HG03457 (cell line): ENCODE results near the gene SLC25A44.

Experiments
- ATAC-seq: cut with Tn5 transposase; IDR thresholded peaks from one replicate; pipeline ENCODE4 v1.9.1; 2021; ENCODE audit warnings: moderate number of reproducible peaks; ENCODE audit not compliant: unreplicated experiment

The SLC25A44 gene, protein sequence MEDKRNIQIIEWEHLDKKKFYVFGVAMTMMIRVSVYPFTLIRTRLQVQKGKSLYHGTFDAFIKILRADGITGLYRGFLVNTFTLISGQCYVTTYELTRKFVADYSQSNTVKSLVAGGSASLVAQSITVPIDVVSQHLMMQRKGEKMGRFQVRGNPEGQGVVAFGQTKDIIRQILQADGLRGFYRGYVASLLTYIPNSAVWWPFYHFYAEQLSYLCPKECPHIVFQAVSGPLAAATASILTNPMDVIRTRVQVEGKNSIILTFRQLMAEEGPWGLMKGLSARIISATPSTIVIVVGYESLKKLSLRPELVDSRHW

DNA sequence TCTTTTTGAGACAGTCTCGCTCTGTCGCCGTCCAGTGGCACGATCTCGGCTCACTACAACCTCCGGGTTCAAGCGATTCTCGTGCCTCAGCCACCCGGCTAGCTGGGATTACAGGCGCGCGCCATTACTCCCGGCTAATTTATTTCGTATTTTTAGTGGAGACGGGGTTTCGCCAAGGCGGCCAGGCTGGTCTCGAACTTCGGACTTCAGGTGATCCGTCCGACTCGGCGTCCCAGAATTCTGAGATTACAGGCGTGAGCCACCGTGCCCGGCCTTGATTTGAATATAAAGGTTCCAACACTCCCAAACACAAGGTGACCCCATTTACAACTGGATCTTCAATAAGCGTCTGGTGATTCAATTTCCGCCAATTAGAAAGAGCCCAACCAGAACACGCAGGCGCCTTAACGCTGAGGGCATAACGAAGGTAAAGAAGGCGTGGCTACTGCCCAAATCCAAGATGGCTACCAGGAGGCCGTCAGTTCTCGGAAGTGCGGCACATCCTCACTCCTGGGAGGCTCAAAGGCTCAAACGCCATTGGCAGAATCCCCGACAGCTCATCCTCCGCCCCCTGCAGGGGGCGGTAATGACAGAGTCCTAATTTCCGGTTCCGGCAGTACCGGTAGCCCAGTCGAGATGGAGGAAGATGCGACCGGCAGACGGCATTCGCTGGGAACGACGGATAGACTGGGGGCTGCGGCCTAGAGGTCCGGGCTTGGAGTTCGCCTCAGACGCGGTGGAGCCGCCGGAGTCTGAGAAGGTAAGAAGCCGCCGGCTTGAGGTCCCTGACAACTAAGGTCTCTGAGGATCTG lies at the start of gene SLC25A44:
SLC25A44 (plus strand) TSS at position 617 of the 812 bp plus-strand sequence. CDS start 5,744 bp downstream, outside the sequence.
- peak; percentile 84 for ATAC-seq

DNA sequence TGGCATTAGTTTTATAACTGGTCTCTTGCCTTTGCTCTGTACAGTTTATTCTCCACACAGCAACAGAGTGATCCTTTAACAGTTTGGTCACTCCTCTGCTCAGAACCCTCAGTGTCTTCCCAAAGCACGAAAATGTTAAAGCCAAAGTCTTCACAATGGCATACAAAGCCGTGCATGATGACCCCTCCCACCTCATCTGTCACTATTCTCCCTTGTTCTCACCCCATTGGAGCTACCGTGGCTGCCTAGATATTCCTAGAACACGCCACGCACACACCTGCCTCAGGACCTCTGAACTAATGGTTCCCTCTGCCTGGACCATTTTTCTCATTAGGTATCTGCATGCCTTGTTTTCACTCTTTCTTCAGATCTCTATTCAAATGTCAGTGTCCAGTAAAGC lies 49.2 kb upstream of the SLC25A44 start:
- ATAC-seq = no peak

DNA sequence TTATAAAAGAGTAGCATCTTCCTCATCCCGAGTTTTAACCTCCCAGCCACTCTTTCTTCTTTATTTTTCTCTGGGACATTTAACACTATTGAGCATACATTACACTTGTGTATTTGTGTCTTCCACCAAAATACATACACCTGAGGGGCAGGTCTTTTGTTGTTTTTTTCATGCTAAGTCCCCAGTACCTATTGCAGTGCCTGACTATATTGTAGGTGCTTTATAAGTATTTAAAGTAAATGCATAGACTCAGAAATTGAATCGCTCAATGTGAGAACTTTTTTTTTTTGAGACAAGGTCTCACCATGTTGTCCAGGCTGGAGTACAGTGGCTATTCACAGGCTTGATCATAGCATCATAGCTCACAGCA lies 48.3 kb upstream of the SLC25A44 start:
- no peak for ATAC-seq

DNA sequence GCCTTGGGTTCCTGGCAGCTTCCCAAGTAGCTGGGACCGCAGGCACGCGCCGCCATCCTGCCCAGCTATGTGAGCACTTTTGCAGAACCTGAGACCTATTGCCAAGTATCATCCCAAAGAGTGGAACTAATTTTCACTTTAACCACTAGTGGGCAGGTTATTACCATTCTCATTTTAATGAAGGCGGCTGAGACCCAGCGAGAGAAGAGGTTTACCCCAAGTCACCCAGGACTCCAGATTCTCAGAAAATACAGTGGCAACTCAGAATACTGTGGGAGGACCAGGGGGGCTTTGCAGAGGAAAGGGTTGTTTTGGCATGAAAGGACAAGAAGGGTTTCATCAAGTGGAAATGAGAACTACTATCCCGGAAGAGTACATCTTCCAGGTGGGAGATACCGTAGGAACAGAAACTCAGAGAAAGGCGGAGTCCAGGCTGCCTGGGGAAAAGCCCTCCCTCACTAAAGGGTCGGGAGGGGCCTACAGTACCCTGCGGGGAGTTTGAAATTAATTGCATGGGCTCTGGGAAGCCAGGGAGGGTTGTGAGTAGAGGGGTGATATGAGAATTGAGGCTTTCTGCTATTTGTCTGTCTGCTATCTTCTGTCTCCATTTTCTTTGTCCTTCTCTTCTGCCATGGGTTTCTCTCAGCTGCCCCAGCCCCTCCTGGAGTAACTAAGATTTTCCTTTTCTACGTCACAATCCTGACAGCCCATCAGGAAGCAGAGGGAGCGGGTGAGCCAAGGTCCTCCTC lies 47.7 kb upstream of the SLC25A44 start:
- no peak for ATAC-seq

DNA sequence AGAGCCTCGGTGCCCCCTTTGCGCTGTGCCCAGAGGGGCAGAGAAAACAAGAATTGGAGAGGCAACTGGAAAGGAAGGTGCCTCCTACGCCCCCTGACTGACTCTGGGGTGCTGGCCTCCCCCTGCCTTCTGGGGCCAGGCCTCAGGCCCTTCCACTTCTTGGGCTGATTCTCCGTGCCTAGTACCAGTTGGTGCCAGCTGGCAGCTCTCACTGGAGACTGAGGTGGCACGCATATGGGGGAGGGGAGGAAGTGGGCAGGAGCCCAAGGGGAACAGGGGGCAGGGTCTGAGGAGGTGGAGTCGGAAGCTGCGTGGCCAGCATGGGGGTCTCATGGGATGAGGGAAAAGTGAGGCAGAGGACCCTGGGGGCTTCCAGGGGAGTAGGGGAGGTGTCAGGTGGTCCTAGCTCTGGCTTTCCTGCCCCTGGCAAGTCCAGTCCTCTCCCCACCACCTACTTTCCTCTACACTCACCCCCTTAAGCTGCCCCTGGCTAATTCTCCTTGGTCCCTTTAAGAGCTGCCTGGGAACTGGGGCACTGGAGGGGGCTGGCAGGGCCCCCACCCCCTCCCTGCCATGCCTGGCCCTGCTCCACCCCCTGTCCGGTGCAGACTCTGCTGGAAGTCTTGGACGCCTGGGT lies 47.0 kb upstream of the SLC25A44 start:
- no peak for ATAC-seq

DNA sequence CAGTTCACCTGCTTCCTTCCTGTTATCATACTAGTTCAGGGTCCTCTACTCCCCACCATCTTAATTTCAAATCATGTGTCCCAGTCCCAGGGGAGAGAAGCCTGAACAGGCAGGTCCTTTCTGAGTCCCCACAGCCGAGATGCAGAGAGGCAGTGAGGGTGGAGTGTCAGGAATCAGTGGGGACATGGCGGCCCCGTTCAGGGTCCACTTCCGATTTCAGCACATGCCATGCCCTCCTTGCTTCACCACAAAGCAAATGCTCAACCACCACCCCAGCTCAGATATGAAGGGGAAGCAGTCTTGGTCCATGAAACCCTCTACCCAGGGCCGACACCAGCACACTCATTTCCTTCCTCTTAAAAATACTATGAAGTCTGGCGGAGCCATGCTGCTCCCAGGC lies 45.7 kb upstream of the SLC25A44 start:
- ATAC-seq = no peak

DNA sequence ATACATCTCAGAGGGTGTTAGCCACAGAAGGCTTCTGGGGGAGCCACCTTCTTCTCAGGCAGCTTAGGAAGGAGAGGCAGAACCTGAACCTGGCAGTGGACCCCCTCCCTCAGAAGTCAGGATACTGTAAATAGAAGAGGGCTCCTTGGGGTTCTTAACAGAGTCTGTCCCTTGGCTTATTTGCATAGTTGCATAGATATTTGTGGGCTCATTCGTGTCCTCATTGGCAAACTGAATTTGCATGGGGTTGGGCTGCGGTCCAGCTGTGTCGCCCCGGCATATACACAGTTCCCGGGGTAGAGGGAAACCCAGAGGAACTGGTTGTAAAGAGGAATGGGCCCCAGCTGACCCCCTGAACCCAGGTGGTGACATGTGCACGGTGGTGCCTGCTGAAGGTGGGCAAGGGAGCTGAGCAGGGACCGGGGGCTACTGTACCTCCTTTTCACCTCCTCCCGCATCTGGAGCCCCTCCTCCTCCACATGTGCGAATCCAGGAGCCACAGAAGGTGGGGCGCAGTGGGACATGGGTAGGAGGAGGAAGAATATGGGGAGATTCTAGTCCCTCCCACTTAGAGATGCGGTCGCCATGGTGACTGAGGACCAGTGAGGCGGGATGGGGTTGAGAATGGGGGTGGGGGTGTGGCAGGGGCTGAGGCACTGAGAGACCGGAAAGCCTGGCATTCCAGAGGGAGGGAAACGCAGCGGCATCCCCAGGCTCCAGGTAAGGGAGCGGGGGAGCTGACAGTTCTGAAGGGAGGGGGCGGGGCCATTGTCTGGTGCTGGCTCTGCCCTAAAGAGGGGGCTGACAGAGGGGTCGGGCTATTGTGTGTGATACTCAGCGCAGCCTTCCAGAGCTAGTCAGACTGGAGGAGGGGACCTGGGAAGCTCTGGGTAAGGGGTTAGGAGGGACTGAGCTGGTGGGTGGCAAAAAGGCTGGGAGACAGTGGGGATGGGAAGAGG lies 44.3 kb upstream of the SLC25A44 start:
- ATAC-seq = no peak

DNA sequence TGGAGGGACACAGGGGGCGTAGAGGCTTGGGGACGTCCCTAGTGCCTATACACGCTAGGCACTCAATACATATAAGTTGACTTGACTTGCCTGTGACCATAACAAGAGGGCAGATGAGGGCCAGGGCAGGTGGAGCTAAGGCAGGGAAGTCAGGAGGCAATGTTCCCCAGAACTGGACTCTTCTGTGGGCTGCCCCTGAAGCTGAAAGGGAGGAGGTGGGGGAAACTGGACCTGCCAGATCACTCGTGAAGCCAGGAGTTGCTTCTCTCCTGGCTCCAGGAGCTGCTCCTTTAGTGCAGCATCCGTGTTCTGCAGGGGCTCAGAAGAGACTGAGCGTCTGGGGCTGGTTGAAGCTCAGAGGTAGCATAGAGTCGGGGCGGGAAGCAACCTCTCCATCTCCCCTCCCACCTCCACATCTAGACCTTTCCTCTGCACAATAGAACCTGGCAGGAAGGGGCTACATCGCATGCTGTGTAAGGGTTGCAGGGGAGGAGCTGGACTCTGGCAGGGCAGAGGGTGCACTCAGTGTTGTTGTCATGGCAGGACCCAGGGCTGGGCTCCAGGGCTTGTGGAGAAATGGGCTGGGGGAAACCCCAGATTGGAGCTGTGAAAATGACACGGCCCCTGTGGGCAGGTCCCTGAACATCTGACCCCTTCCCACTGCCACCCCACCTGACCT lies 43.4 kb upstream of the SLC25A44 start:
- no peak for ATAC-seq

DNA sequence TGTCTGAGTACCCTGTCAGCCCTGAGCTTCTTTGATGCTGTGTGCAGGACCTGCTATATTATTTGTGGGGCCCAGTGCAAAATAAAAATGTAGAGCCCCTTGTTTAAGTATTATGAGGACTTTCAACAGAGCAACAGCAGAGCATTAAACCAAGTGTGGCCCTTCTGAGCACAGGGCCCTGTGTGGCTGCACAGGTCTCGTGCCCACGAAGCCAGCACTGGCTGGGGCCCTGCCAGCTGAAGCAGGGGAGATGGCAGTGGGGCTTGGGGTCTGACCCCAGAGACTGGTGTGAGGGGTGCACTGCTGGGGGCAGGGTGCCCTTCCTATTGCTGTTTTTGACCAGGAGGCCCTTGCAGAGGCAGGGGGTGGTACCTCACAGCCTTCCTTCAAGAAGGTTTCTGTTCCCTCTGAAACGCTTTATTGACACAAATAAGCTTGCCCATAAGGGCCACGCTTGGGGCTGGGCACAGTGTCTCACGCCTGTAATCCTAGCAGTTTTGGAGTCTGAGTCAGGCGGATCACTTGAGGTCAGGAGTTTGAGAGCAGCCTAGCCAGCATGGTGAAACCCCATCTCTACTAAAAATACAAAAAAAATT lies 42.7 kb upstream of the SLC25A44 start:
- ATAC-seq = no peak

DNA sequence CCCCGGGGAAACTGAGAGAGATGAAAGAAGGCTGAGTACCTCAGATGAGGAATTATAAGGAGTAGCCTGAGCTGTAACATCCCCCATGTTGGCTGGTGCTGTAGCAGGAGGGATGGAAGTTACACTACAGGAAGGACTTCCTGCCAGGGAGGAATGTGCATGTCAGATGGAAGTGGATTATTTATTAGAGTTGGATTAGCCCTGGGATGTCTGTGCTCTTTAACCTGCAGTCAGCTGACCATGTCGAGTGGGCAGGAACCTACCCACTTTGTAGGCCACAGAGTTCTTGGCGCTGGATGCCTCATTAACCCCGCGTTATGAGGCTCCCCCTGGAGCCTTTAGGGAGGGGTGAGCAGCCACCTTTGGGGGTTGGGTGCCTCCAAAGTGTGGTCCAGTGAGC lies 41.3 kb upstream of the SLC25A44 start:
- ATAC-seq = no peak

DNA sequence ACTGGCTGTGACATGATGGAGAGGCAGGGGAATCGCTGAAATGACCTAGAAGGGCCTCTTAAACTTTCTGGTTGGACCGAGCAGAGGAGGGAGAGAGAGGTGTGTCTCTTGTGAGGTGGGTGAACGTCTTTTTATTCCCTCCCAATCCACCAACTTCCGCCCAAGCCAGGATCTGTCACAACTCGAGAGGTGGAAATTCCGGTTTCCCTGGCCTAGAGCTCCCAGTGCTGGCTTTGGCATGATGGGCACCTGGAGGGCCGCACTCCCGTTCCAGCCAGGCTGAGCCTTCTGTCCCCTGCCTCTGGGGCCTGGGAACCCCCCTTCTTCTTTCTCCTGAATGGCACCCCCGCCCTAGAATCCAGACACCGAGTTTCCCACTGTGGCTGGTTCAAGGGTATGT lies 40.5 kb upstream of the SLC25A44 start, which contains the start of gene SEMA4A:
SEMA4A (plus strand) TSS at position 224 of the 400 bp plus-strand sequence. CDS start 994 bp downstream, outside the sequence.
- no peak for ATAC-seq

DNA sequence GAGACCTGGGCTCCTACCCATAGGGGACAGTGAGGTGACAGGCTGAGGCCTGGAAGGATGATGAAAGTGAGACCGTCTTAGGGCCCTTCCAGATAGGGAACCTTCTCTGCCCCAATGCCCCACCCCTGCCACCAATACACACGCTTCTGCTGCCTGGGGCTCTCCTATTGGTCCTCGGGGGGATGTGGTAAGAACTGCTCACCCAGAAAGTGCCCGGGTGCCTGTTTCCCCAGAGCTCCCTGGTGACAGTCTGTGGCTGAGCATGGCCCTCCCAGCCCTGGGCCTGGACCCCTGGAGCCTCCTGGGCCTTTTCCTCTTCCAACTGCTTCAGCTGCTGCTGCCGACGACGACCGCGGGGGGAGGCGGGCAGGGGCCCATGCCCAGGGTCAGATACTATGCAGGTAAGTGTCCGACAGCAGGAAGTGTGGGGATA lies 39.6 kb upstream of the SLC25A44 start:
- ATAC-seq = peak; percentile 48

DNA sequence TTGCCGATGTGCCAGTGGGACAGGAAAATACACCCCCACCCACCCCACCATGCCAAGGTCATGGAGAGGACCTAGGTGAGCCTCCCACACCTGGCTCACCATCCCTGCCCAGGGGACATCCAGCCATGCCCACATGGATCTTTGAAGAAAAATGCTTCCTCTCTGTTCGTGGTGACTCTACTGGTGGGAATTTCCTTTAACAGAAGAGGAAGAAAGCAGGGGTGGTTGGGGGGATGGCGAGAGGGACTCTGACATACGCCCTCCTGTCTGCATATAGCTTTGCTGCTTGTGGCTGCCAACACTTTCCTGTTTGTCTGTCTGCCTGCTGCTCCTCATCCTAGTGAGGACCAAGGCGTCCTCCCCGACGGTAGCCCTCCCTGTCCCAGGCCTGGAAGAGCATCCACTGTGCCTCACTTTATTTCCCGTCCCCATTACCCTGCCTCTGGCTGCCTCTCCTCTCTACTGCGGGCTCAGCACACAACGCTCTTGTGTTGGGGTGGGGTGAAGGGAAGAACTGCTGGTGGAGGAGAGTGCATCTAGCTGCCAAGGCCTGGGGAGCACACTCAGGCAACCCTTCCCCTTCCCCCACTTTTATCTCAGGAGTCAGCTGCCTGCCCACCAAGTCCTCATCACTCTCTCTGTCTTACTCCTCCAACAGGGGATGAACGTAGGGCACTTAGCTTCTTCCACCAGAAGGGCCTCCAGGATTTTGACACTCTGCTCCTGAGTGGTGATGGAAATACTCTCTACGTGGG lies 38.0 kb upstream of the SLC25A44 start:
- no peak for ATAC-seq

DNA sequence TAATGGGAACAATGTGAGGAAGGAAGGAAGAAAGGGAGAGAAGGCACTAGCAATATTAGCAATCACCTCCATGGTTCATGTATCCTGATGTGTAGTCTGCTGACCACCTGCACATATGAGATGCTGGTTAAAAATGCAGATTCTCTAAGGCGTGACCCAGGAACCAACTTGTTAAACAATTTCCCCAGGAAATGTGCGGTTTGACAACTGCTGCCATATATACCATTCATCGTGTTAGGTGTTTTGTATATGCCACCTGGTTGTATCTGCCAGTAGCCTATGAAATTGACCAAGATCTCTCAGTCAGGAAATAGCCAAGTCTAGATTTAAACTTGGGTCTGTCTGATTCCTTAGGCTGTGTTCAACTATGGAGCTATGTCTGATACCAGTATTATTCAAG lies 36.4 kb upstream of the SLC25A44 start:
- ATAC-seq = no peak

DNA sequence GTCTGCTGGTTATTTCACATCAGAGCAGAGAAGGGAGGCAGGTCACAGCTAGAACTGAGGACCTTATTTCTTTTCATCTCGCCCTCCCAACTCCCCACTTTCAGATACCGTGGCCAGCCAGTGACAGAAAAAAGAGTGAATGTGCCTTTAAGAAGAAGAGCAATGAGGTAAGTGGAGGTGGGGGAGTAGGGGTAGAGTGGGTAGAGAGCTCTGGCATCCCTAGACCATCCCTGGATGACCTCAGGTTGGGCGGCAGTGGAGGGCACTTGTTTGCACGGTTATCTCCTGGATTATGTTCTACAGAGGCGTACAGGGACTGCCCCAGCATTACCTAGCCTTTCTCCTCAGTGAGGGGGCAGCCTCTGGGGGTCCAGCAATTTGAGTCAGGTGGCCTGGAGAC lies 35.9 kb upstream of the SLC25A44 start:
- no peak for ATAC-seq

DNA sequence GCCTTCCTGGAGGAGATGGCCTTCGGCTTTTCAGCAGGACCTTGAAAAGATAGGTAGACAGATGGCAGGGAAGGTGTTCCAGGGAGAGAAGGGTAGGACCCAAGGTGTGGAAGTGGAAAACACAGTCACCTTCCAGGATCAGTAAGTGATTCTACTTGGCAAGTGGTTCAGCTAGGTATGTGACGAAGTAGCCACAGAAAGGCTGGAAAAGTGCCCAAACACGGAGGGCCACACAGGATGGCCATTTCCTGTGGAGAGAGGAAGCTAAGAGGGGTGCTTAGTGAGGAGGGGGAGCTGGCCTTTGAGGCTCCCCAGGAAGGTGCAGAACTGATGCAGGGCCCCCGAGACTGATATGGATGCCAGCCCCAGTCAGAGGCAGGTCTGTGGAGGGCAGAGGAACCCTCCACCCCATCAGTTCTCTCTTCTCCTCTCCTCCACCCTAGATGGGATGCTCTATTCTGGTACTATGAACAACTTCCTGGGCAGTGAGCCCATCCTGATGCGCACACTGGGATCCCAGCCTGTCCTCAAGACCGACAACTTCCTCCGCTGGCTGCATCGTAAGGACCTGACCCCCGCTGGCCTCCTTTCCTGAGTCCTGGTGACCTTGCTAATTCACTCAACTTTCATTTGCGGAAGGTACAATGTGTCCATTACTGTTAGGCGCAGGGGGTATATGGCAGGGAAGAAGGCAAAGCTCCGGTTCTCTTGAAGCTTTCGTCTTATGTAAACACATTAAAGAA lies 33.7 kb upstream of the SLC25A44 start:
- no peak for ATAC-seq

DNA sequence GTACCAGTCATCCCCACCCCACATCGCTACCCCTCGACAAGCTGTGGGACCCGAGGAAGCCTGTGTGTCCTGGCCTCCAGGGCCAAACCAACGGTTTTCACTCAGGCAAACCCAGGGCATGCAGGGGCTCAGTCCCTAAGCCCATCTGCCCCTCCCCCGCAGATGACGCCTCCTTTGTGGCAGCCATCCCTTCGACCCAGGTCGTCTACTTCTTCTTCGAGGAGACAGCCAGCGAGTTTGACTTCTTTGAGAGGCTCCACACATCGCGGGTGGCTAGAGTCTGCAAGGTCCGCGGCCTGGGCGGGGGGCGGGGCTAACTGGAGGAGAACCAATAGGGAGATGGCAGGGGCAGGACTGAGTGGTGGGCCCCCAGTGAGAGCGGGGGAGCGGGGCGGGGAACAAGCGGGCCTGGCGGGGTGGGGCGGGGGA lies 33.1 kb upstream of the SLC25A44 start:
- ATAC-seq = no peak
